GM08714 (cell line): Measurements from ENCODE around the gene PRTG.
"Not testable (repeated sequence)": the region's sequence is repeated elsewhere in the genome, so short reads cannot be mapped to it uniquely, and the experiment has no call there.

Experiments
- H3K4me3 ChIP-seq: fragments of 200-500 bp; sonication (Bioruptor generic); 2 replicates; pipeline ENCODE4 v1.5.1; 2014; ENCODE audit warnings: mild to moderate bottlenecking, low read length, inconsistent platforms
- ZNF274 ChIP-seq: IDR thresholded peaks from 2 replicates; pipeline ENCODE4 v1.6.1; 2012; ENCODE audit warnings: mild to moderate bottlenecking, low read depth, low read length

PRTG gene

DNA sequence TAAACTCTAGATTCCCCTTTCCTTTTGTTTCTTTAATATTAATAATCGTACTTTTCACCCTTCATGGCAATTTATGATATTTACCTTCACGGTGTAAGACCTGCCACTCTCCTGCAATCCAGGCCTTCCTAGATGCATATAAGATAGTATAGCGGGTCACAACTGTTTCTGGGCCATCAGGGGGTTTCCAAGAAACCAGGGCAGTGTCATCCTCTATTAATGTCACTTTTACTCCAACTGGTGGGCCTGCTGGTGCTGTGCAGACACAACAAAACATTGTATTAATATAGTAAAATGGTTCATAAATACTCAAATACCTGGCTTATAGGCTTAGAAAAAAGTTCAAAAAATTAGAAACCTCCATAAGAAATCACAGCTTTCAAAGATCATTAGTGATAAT, 105.9 kb downstream of the PRTG start:
- H3K4me3 ChIP-seq = no peak overlapping the region
- no peak for TF ChIP-seq ZNF274

DNA sequence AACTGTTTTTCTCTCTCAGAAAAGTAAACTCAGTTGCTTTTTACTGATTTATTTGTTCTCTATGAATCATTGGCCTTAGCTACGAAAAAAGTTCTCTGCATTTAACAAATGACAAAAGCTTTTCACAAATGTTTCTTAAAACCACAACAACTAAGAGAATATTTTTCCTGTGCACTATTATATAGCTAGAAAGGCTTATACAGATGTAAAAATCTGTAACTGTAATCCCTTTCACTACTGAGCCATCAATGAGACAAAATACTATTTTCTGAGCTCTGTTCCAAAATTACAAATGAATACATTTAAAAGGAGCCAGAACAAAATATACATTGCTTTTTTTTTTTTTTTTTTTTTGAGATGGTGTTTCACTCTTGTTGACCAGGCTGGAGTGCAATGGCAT, 109.2 kb downstream of the PRTG start:
- H3K4me3 ChIP-seq = no peak overlapping the region
- no peak for TF ChIP-seq ZNF274

DNA sequence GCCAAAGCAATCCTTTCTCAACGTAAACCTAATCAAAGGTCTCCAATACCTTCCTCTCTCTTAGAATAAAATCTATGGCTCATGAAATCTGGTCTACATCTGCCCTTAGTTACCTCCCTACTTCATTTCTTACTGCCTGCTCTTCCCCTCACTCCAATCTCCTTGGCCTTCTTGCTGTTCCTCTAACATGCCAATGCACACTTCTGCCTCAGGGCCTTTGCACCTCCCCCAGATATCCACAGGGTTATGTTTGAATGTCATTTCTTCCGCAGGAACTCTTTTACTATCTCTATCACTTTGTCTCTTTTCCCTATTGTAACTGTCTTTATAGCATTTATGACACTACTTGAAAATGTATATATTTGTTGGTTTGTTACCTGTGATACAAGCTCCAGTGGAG, 110.5 kb downstream of the PRTG start:
- no peak for TF ChIP-seq ZNF274

DNA sequence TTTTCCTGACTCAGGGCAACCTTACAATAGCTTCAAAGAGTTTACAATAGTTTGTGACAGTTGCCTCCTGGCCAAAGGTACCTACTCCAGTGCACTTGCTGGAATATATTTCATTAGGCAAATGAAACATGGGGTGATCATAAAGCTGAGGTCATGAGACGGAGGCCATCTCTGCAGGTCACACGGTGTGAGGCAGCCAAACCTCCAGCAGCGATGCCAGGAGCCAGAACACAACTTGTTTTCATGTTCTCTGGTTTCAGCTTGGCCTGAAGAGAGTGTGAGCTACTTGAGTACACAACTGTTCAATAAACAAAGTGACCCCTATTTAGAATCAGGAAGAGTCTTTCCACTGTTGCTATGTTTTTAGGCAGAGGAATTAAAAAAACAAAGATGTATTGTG, 112.1 kb downstream of the PRTG start:
- no peak for TF ChIP-seq ZNF274
- no peak overlapping the region for H3K4me3 ChIP-seq

More for the DNA sequence above, 110.5 kb downstream of the PRTG start:
- H3K4me3 ChIP-seq = no peak overlapping the region

DNA sequence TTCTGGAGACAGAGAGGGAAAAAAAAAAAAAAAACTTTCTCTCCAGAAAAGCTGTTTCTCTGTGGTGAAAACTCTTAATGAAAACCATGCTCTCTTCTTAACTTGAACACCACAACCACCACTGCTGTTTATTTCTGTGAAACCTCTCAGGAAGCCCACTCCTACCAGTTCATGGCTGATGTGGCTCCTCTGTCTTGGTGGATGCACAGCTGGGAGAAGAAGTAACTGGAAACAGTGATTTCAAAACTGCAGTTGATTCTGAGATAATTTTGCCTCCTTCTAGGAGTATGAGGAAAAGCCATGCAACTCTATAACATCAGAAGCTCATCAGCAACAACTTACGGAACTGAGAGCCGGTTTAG, 114.6 kb downstream of the PRTG start:
- no peak for TF ChIP-seq ZNF274
- H3K4me3 ChIP-seq = no peak overlapping the region

DNA sequence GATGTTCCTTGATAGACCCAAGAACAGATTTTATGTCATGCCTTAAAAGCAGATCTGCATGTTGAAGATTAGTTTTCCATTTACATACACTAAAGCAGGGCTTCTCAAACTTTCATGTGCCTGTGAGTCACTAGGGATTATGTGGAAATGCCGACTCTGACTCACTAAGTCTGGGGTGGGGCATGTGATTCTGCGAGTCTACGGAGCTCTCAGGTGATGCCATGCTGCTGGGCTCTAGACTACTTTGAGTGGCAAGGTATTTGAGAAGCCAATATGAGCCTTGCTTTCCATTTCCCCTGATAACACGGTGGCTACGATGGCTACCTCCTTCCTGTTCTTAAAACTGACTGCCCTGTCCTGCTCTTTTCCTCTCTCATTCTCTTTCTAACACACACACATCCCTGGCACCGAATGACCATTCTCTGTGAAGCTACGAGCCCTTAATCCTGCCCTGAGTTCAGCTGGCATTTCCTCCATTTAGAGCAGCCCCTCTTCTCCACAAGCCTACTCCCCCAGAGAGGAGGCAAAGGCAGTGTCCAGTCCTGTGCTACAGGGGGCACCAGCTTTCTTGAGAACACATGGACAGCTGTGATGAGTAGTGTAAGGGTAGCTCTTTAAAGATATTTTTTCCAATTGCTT, 115.1 kb downstream of the PRTG start:
- no peak overlapping the region for H3K4me3 ChIP-seq
- no peak for TF ChIP-seq ZNF274

DNA sequence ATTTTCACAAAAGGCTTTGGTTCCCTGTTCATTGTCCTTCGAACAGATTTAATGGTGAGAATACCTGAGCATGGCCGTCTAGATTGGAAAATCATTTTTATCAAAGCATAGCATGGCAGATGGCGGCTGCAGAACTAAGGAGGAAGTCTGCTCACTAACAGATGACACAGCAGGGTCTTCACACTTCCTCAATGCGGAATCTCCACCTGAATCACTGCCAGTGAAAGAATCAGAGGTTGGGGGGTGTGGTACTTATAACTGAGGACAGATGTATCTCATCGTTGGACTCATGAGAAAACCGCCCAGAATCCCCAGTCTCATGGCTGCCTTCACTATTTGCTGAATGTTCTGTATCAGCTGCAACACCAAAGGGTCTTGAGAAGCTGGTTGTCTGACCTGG, 123.2 kb downstream of the PRTG start:
- no peak overlapping the region for H3K4me3 ChIP-seq
- no peak for TF ChIP-seq ZNF274

DNA sequence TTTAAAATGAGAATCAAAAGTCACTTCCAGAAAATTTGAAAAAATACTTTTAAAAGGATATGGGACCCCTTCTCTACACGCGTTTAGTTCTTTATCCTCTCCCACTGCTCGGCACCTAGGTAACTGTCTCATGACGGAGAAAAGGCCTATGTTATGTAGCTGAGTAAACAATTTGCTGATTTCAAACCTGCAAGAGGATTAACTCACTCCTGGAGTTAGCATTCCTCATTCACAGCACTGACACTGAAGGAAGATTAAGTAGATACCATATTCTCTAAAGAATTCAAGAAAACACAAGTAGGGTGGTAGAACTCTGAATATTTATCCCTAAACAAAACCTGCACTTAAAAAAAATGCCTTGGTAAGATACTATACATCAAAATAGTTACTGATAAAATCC, 124.6 kb downstream of the PRTG start:
- TF ChIP-seq ZNF274 = no peak
- no peak overlapping the region for H3K4me3 ChIP-seq

DNA sequence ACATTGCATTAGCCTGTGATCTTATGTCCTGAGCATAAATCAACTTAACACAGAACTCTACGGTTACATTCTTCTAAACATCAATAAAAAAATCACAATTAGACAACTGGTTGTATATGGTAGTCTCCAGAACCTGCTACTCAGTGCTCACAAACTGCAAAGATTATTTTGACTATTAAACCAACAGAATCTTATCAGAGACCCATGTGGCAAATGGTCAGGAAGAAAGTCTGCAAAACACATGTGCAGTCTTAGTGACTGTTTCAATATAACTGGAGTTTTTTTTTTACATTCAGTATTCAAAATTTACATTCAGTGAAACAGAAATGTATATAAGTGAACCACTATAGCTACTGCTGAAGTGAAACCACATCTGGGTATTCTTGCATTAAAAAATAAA, 127.5 kb downstream of the PRTG start:
- TF ChIP-seq ZNF274 = no peak
- H3K4me3 ChIP-seq = no peak overlapping the region

DNA sequence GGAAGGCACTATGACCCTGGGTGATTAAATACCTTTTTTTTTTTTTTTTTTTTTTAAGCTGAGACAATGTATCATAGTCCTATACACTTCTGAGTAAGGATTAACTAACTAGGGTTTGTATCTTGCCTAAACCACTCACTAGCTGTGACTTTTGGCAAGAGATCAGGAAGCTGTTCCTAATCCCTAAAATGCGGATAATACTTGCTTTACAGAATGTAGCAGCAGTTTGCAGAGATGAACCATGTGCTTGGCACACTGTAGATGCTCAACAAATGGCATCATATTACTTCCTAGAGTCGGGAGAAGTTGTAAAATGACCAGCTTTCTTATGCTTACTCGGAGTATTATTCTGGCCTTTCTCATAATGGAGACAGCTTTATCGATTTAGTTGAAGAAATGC, 129.2 kb downstream of the PRTG start:
- TF ChIP-seq ZNF274 = no peak

DNA sequence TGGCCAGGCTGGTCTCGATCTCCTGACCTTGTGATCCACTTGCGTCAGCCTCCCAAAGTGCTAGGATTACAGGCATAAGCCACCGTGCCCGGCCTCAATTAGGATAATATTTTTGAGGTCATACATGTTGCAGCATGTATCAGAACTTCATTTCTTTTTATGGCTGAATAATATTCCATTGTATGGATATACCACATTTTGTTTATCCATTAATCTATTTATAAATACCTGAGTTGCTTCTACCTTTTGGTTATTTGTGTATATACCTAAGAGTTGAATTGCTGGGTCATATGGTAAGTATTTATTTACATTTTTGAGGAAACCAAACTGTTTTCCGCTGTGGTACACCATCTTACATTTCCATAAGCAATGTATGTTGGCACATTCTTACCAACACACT, 136.7 kb downstream of the PRTG start:
- H3K4me3 ChIP-seq = no peak overlapping the region
- TF ChIP-seq ZNF274 = no peak

More for the DNA sequence above, 129.2 kb downstream of the PRTG start:
- H3K4me3 ChIP-seq = no peak overlapping the region

DNA sequence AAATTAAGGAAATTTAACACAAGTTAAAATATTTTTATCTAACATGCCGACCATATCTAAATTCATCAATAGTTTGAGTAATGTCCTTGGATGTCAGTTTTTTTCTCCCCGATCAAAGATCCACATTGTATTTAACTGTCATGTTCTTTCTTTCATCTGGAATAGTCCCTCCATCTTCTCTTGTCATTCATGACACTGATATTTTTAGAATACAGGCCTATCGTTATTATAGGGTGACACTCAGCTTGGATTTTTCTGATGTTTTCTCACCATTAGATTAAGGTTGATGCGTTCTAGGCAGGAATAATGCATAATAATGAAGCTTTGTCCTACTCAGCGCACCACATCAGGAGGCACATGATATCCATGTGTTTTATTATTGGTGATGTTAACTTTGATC, 141.6 kb downstream of the PRTG start:
- no peak overlapping the region for H3K4me3 ChIP-seq
- TF ChIP-seq ZNF274 = no peak

DNA sequence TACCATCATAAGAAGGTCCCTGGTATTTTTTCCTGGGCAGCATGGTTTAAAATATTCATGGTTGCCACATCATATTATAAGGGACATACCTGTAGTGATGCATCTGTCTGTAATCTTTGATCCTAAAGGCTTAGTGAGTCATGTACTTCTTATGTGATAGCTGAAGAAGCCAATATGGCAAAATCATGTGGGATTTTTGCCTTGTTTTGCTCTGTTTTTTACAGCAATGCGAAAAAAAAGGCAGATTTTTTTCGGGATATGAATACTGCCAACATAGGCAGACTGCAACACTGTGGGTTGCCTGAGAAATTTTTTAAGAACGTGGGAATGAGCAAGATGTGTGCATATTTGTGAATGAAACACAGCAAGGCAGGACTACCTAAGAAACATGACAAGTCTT, 143.5 kb downstream of the PRTG start:
- no peak for TF ChIP-seq ZNF274
- H3K4me3 ChIP-seq = no peak overlapping the region

DNA sequence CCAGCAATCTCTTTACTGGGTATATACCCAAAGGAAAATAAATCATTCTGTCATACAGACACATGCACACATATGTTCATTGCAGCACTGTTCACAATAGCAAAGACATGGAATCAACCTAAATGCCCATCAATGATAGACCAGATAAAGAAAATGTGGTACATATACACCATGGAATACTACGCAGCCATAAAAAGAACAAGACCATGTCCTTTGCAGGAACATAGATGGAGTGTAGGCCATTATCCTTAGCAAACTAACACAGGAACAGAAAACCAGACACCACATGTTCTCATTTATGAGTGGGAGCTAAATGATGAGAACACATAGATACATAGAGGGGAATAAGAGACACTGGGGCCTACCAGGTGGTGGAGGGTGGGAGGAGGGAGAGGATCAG, 149.9 kb downstream of the PRTG start:
- not testable (repeated sequence) for H3K4me3 ChIP-seq

DNA sequence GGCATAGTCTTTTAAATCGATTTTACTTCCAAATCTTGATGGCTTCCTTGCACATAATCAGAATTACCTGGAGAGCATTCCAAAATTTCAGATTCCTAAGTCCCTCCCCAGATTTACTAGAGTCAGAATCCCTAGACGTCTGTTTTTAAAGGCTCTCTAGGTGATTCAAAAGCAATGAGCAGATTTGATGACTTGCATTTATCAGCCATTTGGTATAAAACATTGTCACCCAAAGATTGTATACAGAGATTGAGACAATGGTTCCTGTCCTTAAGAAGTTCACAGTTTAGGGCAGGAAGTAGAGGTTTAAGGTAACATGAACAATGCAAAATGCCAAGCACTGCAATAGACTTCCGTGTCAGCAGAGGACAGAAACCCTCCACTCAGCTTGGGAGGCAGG, 152.2 kb downstream of the PRTG start:
- H3K4me3 ChIP-seq = no peak overlapping the region
- TF ChIP-seq ZNF274 = no peak

DNA sequence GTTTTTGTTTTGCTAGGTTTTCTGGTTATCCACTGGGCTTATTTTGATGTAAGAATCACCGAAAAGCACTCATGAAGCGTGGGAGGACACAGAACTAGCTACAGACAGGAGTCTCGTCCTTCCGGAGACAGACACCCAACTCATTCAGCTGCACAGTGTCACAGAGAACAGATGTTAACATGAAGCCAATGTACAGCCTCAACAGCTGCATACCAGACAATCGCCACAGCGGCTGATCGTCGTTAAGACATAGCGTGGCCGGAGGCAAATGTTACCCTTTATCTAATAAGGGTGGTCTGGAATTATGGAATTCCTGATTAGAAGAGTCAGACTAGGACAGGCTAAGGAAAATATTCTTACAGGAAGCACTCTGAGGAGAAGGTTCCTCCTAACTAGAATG, 153.7 kb downstream of the PRTG start:
- no peak for TF ChIP-seq ZNF274
- no peak overlapping the region for H3K4me3 ChIP-seq
